HEK293 (cell line): ENCODE measurements around the gene BEGAIN.

Experiments used
- KLF9 ChIP-seq: fragments of 450-650 bp; formaldehyde crosslinking; IDR thresholded peaks from 2 replicates; pipeline ENCODE4 v1.5.1; 2016; ENCODE audit warnings: missing biosample characterization, missing genetic modification characterization, low read depth
- SCRT2 ChIP-seq: fragments of 450-650 bp; formaldehyde crosslinking; IDR thresholded peaks from 2 replicates; pipeline ENCODE4 v1.5.1; 2016; ENCODE audit warnings: missing biosample characterization, missing genetic modification characterization
- YY1 ChIP-seq: fragments of 450-650 bp; formaldehyde crosslinking; IDR thresholded peaks from 2 replicates; pipeline ENCODE4 v1.5.1; 2018; ENCODE audit warnings: missing biosample characterization, missing genetic modification characterization
- ZNF302 ChIP-seq: fragments of 450-650 bp; formaldehyde crosslinking; IDR thresholded peaks from 2 replicates; pipeline ENCODE4 v1.5.1; 2016; ENCODE audit warnings: missing biosample characterization, missing genetic modification characterization, low read depth
- ZNF423 ChIP-seq: fragments of 450-650 bp; formaldehyde crosslinking; IDR thresholded peaks from 2 replicates; pipeline ENCODE4 v1.5.1; 2016; ENCODE audit warnings: missing biosample characterization, missing genetic modification characterization
- TF ChIP-seq, protein P1 (sequence below): fragments of 450-650 bp; formaldehyde crosslinking; IDR thresholded peaks from 2 replicates; pipeline ENCODE4 v1.5.1; 2016; ENCODE audit warnings: missing biosample characterization, missing genetic modification characterization
- TF ChIP-seq, protein P2 (sequence below): fragments of 450-650 bp; formaldehyde crosslinking; IDR thresholded peaks from 2 replicates; pipeline ENCODE4 v1.5.1; 2016; ENCODE audit warnings: missing biosample characterization, missing genetic modification characterization, low read depth
- TF ChIP-seq, protein P3 (sequence below): fragments of 450-650 bp; formaldehyde crosslinking; IDR thresholded peaks from 2 replicates; pipeline ENCODE4 v1.5.1; 2016; ENCODE audit warnings: missing biosample characterization, missing genetic modification characterization
- TF ChIP-seq, protein P4 (sequence below): fragments of 450-650 bp; formaldehyde crosslinking; IDR thresholded peaks from 2 replicates; pipeline ENCODE4; 2016; ENCODE audit warnings: missing biosample characterization, missing genetic modification characterization
- TF ChIP-seq, protein P5 (sequence below): fragments of 450-650 bp; formaldehyde crosslinking; IDR thresholded peaks from 2 replicates; pipeline ENCODE4 v1.5.1; 2017; ENCODE audit warnings: missing biosample characterization, missing genetic modification characterization

DNA sequence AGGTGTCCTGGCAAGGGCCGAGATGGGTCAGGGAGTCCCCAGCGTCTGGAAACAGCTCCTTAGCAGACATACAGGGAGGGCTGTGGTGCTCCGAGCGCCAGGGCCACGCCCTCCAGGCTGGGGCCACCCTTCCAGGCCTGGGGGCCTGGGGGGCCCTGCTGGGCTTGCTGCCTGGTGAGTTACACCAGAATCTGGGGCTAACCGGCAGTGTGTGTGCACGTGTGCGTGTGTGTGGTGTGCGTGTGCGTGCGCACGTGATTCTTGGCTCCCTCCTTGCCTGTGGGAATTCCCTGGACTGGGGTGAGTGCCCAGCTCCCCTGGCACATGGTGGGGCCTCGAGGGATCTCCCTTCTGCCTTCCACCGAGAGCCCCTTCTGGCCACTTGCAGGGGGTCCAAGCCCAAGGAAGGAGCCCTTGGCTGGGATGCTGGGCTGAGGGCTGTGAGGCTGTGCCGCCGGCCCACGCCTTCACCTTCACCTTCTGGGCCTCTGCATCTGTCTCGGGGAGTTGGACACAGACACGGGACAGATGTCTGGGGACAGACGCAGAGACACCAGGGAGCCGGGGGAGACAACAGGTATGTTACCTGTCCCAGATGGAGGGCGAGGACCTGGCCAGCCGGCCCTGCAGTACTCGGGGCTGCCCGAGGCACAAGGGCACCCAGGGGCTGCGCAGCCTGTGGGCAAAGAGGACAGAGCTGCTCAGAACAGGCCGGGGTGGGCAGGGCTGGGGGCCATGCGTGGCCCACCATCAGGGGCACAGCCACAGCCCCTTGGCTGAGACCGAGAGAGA lies 37.2 kb downstream of the BEGAIN start:
- TF ChIP-seq, protein P1, sequence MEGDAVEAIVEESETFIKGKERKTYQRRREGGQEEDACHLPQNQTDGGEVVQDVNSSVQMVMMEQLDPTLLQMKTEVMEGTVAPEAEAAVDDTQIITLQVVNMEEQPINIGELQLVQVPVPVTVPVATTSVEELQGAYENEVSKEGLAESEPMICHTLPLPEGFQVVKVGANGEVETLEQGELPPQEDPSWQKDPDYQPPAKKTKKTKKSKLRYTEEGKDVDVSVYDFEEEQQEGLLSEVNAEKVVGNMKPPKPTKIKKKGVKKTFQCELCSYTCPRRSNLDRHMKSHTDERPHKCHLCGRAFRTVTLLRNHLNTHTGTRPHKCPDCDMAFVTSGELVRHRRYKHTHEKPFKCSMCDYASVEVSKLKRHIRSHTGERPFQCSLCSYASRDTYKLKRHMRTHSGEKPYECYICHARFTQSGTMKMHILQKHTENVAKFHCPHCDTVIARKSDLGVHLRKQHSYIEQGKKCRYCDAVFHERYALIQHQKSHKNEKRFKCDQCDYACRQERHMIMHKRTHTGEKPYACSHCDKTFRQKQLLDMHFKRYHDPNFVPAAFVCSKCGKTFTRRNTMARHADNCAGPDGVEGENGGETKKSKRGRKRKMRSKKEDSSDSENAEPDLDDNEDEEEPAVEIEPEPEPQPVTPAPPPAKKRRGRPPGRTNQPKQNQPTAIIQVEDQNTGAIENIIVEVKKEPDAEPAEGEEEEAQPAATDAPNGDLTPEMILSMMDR (tag by site-specific recombination), result no peak
- TF ChIP-seq YY1 (tag by site-specific recombination), result no peak
- TF ChIP-seq, protein P2, sequence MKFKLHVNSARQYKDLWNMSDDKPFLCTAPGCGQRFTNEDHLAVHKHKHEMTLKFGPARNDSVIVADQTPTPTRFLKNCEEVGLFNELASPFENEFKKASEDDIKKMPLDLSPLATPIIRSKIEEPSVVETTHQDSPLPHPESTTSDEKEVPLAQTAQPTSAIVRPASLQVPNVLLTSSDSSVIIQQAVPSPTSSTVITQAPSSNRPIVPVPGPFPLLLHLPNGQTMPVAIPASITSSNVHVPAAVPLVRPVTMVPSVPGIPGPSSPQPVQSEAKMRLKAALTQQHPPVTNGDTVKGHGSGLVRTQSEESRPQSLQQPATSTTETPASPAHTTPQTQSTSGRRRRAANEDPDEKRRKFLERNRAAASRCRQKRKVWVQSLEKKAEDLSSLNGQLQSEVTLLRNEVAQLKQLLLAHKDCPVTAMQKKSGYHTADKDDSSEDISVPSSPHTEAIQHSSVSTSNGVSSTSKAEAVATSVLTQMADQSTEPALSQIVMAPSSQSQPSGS (tag by site-specific recombination), result no peak
- TF ChIP-seq, protein P3, sequence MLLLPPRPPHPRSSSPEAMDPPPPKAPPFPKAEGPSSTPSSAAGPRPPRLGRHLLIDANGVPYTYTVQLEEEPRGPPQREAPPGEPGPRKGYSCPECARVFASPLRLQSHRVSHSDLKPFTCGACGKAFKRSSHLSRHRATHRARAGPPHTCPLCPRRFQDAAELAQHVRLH (tag by site-specific recombination), result no peak
- TF ChIP-seq, protein P4, sequence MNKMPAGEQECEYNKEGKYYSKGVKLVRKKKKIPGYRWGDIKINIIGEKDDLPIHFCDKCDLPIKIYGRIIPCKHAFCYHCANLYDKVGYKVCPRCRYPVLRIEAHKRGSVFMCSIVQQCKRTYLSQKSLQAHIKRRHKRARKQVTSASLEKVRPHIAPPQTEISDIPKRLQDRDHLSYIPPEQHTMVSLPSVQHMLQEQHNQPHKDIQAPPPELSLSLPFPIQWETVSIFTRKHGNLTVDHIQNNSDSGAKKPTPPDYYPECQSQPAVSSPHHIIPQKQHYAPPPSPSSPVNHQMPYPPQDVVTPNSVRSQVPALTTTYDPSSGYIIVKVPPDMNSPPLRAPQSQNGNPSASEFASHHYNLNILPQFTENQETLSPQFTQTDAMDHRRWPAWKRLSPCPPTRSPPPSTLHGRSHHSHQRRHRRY (tag by site-specific recombination), result no peak
- no peak for TF ChIP-seq ZNF302 (tag by site-specific recombination)
- TF ChIP-seq SCRT2 (tag by site-specific recombination), result no peak
- TF ChIP-seq, protein P5, sequence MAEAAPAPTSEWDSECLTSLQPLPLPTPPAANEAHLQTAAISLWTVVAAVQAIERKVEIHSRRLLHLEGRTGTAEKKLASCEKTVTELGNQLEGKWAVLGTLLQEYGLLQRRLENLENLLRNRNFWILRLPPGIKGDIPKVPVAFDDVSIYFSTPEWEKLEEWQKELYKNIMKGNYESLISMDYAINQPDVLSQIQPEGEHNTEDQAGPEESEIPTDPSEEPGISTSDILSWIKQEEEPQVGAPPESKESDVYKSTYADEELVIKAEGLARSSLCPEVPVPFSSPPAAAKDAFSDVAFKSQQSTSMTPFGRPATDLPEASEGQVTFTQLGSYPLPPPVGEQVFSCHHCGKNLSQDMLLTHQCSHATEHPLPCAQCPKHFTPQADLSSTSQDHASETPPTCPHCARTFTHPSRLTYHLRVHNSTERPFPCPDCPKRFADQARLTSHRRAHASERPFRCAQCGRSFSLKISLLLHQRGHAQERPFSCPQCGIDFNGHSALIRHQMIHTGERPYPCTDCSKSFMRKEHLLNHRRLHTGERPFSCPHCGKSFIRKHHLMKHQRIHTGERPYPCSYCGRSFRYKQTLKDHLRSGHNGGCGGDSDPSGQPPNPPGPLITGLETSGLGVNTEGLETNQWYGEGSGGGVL (tag by site-specific recombination), result no peak
- TF ChIP-seq KLF9, result no peak
- no peak for TF ChIP-seq ZNF423 (tag by site-specific recombination)
